NT2/D1 (cell line): ENCODE results near the gene MARCHF3.

ENCODE experiments used
- SUZ12 ChIP-seq: IDR thresholded peaks from 2 replicates; pipeline ENCODE4 v1.6.1; 2011; ENCODE audit not compliant: insufficient read length, insufficient read depth; ENCODE audit errors: extremely low read depth
- YY1 ChIP-seq: IDR thresholded peaks from 2 replicates; pipeline ENCODE4 v1.6.1; 2011; ENCODE audit not compliant: insufficient read length, insufficient read depth
- ZNF274 ChIP-seq: IDR thresholded peaks from 2 replicates; pipeline ENCODE4 v1.6.1; 2011; ENCODE audit warnings: mild to moderate bottlenecking, low read depth, low read length

DNA sequence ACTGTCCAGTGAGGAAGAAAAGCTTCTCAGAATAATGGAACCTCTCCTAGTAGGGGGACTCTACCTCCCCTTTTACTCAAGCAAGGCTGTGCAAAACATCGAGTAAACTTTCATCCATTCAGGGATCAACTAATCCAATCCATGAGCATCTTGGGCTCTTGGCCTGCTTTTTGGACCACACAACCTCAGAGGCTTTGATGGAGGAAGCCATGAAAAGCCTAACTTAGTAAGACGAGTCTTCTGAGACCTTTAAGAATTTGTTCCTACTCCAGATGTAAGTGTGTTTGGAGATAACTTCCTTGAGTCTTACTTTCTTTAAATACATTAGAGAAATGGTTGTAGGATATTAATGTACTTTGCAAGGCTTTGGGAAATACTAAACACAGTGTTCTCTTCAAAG, 49.1 kb downstream of the MARCHF3 start:
- TF ChIP-seq YY1 (no peak), SUZ12 (no peak), ZNF274 (no peak)
